ENCODE results near the gene CMTM8. TPM values are rescaled to one million over a fixed set of nuclear protein-coding genes. Genes with fewer than 3 reads are reported as not detected.

The CMTM8 gene
- total RNA-seq, 1 donor = not detected

DNA sequence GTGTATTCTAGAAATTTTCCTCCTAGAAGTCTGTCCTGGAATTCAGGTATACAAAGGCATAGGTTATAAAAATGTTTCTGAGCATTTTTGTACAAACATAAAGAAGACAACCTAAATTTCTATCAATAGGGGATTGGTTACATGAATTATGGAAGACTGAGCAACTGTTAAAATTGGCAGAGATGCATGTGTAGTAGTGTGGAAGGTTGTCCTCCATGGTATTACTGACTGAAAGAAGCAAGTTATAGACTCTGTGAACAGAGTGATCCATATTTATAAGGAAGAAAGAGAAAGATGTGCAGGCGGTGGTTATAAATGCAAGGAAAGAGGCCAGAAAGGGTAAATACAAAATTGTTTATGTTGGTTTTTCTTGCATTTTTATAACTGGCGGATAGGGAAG, 114.9 kb downstream of the CMTM8 start:
- H3K4me3 ChIP-seq (ENCODE audit: low read depth, low read length) = no peak overlapping the region
- no peak for DNase-seq (ENCODE audit: low read depth)
- TF ChIP-seq, protein P1, sequence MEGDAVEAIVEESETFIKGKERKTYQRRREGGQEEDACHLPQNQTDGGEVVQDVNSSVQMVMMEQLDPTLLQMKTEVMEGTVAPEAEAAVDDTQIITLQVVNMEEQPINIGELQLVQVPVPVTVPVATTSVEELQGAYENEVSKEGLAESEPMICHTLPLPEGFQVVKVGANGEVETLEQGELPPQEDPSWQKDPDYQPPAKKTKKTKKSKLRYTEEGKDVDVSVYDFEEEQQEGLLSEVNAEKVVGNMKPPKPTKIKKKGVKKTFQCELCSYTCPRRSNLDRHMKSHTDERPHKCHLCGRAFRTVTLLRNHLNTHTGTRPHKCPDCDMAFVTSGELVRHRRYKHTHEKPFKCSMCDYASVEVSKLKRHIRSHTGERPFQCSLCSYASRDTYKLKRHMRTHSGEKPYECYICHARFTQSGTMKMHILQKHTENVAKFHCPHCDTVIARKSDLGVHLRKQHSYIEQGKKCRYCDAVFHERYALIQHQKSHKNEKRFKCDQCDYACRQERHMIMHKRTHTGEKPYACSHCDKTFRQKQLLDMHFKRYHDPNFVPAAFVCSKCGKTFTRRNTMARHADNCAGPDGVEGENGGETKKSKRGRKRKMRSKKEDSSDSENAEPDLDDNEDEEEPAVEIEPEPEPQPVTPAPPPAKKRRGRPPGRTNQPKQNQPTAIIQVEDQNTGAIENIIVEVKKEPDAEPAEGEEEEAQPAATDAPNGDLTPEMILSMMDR (IDR thresholded peaks at IDR 0.05; ENCODE audit: insufficient read depth, low read depth, low read length) = no peak

DNA sequence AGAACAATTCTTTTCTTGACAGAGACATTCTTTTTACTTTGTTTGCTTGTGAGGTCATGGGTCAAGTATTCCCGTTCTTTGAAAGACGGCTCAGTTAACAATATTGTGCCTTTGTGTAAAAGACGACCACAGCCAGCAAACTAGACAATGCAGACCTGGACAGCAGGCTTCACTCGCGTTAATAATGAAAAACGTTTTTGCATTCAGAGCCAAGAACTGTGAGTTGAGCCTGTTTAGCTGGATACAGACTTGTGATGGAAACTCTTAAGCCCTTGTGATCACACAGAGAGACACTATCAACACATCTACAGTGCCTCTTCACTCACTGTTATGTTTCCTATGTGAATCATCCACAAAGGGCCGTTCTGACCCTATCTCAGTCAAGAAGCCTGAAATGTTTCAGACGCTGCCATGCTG, 115.9 kb downstream of the CMTM8 start:
- TF ChIP-seq, protein P1 (IDR thresholded peaks at IDR 0.05; ENCODE audit: insufficient read depth, low read depth, low read length) = no peak
- no peak for DNase-seq (ENCODE audit: low read depth)
- no peak overlapping the region for H3K4me3 ChIP-seq (ENCODE audit: low read depth, low read length)

DNA sequence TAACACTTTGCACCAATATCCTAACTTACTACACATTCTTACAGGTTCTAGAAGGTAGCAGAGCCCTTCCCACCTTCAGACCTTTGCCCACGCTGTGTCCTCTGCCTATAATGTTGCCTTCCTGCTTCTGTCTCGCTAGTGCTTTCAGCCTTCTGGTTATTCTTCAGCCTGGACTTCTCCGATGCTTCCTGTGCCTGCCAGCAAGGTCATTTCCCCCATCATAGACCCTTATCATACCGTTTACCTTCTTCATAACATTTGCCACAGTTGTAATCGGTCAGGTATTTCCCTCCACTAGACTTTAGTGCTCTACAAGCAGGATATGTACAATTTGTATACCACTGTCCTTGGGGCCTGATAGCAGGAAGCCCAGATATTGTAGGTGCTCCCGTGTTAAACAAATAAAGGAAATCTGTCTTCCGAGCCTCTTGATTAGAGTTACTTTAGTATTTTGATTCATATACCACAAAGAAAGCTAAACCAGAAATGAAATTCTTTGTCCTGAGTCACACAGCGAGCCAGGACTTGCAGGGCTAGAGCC, 117.3 kb downstream of the CMTM8 start:
- TF ChIP-seq, protein P1 (IDR thresholded peaks at IDR 0.05; ENCODE audit: insufficient read depth, low read depth, low read length) = no peak
- DNase-seq (ENCODE audit: low read depth) = no peak
- no peak overlapping the region for H3K4me3 ChIP-seq (ENCODE audit: low read depth, low read length)

DNA sequence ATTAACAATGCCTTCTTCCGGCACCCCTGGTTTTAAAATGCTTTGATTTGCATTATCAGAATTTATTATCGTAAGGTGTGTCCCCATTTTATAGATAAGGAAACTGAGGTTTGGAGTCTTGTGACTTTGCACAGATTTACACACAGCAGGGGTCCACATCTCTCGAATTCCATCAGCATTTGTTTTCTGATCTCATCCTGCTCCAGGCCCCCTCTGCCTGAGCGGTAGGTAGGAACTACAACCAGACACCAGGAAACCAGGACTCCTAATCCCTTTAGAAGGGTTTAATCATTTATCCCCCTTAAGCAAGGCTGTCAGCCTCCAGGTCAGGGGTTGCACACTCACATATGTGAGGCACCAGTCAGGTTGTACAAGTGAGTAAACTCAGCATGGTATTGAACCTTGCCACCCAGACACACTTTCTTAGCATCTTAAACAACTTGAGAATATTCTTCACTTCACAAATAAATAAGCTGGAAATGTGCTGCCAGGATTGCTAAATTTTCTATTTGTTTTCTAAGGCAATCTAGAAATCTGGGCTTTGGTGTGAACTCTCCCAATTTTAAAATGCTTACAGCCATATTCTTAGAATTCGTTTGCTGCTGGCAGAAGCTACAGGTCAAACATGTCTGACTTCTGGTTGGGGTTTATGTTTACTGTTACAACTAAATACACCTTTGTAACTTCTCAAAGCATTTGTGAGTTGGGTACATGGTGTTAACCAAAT, 121.4 kb downstream of the CMTM8 start:
- TF ChIP-seq, protein P1 (IDR thresholded peaks at IDR 0.05; ENCODE audit: insufficient read depth, low read depth, low read length) = no peak
- DNase-seq (ENCODE audit: low read depth) = no peak

DNA sequence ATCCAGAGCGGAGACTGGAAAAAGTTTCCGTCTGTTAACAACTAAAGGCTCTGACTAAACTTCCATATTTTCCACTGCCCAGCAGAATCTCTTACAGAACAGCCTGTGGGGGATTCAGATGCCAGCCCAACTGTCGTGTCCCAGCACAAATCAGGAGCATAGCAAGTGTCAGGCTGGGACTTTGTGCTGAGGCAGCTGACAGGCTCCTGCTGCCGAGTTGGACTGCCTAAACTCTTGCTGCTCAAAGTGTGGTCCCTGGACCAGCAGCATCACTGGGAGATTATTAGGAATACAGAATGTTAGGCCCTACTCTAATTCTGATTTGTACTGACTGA, 122.0 kb downstream of the CMTM8 start:
- no peak for DNase-seq (ENCODE audit: low read depth)
- no peak overlapping the region for H3K4me3 ChIP-seq (ENCODE audit: low read depth, low read length)
- TF ChIP-seq, protein P1 (IDR thresholded peaks at IDR 0.05; ENCODE audit: insufficient read depth, low read depth, low read length) = no peak

More for the DNA sequence above, 121.4 kb downstream of the CMTM8 start:
- H3K4me3 ChIP-seq (ENCODE audit: low read depth, low read length) = no peak overlapping the region

DNA sequence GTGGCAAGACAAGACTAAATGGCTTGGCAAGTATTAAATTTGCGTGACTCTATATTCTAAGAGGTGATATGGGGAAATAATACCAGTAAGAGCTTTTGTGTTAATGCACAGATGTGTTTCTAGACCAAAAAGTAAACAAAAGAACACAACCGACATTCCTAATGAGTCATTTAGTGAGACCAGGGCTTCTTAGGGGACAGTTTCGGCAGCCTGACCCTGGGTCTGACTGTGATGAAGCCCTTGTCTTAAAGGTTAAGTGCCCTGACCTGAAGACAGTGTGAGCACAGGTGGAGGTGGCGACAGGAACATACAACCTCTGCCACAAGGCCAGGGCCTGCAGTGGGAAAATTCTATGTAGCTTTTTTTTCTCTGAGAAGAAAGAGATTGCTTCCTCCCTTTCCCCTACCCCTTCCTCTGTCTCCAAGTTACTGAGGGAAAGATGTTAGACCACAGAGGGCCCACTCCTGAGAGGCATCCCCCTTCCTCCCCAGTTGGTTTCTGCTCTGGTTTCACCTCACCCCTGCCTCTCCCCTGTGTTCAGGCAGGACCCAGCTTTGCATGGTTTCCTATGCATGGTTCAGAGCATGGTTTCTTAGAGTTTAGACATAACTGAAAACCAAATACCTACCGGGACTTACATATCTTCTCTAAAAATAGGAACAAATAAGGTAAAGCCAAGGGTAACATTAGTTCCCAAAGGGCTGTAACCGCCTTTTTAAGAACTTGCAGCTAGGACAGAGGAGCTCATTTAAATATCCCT, 128.3 kb downstream of the CMTM8 start:
- peak; percentile 42 for DNase-seq (ENCODE audit: low read depth)
- no peak overlapping the region for H3K4me3 ChIP-seq (ENCODE audit: low read depth, low read length)
- TF ChIP-seq, protein P1 (IDR thresholded peaks at IDR 0.05; ENCODE audit: insufficient read depth, low read depth, low read length) = no peak

All from fibroblast of villous mesenchyme (primary cell).